ENCODE results near the gene NDUFB10.

DNA sequence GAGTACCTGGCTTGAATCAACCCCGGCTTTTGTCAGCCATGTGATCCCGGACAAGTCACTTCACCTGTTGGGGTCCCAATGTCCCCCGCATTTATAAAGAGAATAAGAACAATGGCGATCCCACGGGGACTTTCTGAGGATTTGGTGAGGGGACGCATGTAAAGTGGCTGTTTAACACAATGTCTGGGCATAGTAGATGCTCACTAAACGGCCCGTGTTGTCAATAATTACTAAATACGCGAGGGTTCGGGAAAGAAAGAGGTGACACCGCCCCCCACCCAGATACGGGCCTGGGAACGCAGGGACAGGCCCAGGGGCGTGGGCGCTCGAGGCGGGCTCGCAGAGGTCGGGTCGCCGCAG, 32.2 kb downstream of the NDUFB10 start:
- TF ChIP-seq, protein P1, sequence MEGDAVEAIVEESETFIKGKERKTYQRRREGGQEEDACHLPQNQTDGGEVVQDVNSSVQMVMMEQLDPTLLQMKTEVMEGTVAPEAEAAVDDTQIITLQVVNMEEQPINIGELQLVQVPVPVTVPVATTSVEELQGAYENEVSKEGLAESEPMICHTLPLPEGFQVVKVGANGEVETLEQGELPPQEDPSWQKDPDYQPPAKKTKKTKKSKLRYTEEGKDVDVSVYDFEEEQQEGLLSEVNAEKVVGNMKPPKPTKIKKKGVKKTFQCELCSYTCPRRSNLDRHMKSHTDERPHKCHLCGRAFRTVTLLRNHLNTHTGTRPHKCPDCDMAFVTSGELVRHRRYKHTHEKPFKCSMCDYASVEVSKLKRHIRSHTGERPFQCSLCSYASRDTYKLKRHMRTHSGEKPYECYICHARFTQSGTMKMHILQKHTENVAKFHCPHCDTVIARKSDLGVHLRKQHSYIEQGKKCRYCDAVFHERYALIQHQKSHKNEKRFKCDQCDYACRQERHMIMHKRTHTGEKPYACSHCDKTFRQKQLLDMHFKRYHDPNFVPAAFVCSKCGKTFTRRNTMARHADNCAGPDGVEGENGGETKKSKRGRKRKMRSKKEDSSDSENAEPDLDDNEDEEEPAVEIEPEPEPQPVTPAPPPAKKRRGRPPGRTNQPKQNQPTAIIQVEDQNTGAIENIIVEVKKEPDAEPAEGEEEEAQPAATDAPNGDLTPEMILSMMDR (IDR thresholded peaks at IDR 0.05): no peak
- no peak for TF ChIP-seq POLR2A (IDR thresholded peaks at IDR 0.05)

All from testis (tissue), 2 donors.